SU-DHL-6 (cell line): ENCODE measurements around the gene KCNK18.

Experiments
- H2AFZ ChIP-seq: fragments of 200-600 bp; sonication (generic); 2 replicates; pipeline ENCODE4 v1.6.1; 2014; ENCODE audit warnings: low read depth, mild to moderate bottlenecking, moderate library complexity, mixed read lengths, antibody characterized with exemption, low read length; ENCODE audit not compliant: severe bottlenecking
- H3F3A ChIP-seq: fragments of 200-600 bp; shearing (Covaris generic); 2 replicates; pipeline ENCODE4 v1.6.0; 2016; ENCODE audit warnings: antibody characterized with exemption, mild to moderate bottlenecking; ENCODE audit not compliant: insufficient read depth
- H3K27ac ChIP-seq: fragments of 200-600 bp; sonication (generic); 2 replicates; pipeline ENCODE4 v1.5.1; 2016; ENCODE audit warnings: low read depth, mild to moderate bottlenecking, low read length, moderate library complexity, mixed read lengths
- H3K27me3 ChIP-seq: fragments of 200-600 bp; sonication (generic), shearing (Covaris generic); 2 replicates; pipeline ENCODE4 v1.6.0; 2014; ENCODE audit warnings: mild to moderate bottlenecking, low read length
- H3K36me3 ChIP-seq: fragments of 200-600 bp; sonication (generic); 2 replicates; pipeline ENCODE4 v1.6.1; 2014; ENCODE audit warnings: mild to moderate bottlenecking, low read length, mixed read lengths
- H3K4me2 ChIP-seq: fragments of 300-600, 200-600 bp; shearing (Covaris generic), sonication (generic); 2 replicates; pipeline ENCODE4 v1.6.0; 2014; ENCODE audit warnings: low read length, low read depth, mild to moderate bottlenecking; ENCODE audit not compliant: poor library complexity, severe bottlenecking
- H3K4me3 ChIP-seq: fragments of 200-600 bp; sonication (generic); 2 replicates; pipeline ENCODE4 v1.5.1; 2014; ENCODE audit warnings: antibody characterized with exemption, low read length, mild to moderate bottlenecking, mixed read lengths; ENCODE audit not compliant: insufficient read depth, poor library complexity, severe bottlenecking
- H3K79me2 ChIP-seq: fragments of 200-600 bp; sonication (generic); 2 replicates; pipeline ENCODE4 v1.6.1; 2014; ENCODE audit warnings: mild to moderate bottlenecking, low read length, moderate library complexity; ENCODE audit not compliant: insufficient read depth
- H3K9ac ChIP-seq: fragments of 200-600 bp; sonication (generic); 2 replicates; pipeline ENCODE4 v1.7.0; 2014; ENCODE audit warnings: mild to moderate bottlenecking, low read length
- H3K9me2 ChIP-seq: fragments of 200-600 bp; sonication (generic); replicated peaks from 2 replicates; pipeline ENCODE4 v1.6.1; 2014; ENCODE audit warnings: low read length; ENCODE audit not compliant: insufficient read depth
- H3K9me3 ChIP-seq: fragments of 200-600 bp; sonication (generic); 2 replicates; pipeline ENCODE4 v1.6.1; 2014; ENCODE audit warnings: low read length, mixed read lengths; ENCODE audit not compliant: insufficient read depth
- H4K20me1 ChIP-seq: fragments of 200-600 bp; sonication (generic); 2 replicates; pipeline ENCODE4 v1.6.1; 2014; ENCODE audit warnings: low read depth, mild to moderate bottlenecking, antibody characterized with exemption, low read length, moderate library complexity, mixed read lengths
- CTCF ChIP-seq: fragments of 200-600 bp; sonication (generic); IDR thresholded peaks from one replicate; pipeline ENCODE4 v1.5.1; 2017; ENCODE audit warnings: antibody characterized with exemption, mild to moderate bottlenecking, low read length, moderate library complexity; ENCODE audit not compliant: insufficient read depth, poor library complexity, severe bottlenecking
- EZH2phosphoT487 ChIP-seq: fragments of 200-600 bp; sonication (generic), shearing (Covaris generic); conservative IDR thresholded peaks from 2 replicates; pipeline ENCODE4 v1.6.1; 2018; ENCODE audit warnings: mild to moderate bottlenecking, antibody characterized with exemption, low read length, moderate library complexity, mixed read lengths

Gene KCNK18

GRCh38 chr10:117239721-117240620 is 42.7 kb downstream of the KCNK18 start:
- H3K4me3 ChIP-seq: no peak overlapping the region
- no peaks in the 10 kb centered on the region for H3F3A ChIP-seq
- H3K79me2 ChIP-seq: no peaks in the 10 kb centered on the region
- H4K20me1 ChIP-seq: no peaks in the 10 kb centered on the region
- no peak overlapping the region for H2AFZ ChIP-seq
- H3K27ac ChIP-seq: no peak overlapping the region
- no peaks in the 10 kb centered on the region for H3K36me3 ChIP-seq
- H3K27me3 ChIP-seq: no peaks in the 10 kb centered on the region
- H3K9ac ChIP-seq: no peak overlapping the region
- 0 out of 2 replicates have a peak, but pooled peaks cover 5% of the 10 kb centered on the region for H3K9me3 ChIP-seq
- TF ChIP-seq EZH2phosphoT487: no peak
- TF ChIP-seq CTCF: no peak
- H3K4me2 ChIP-seq: no peak overlapping the region
- no peaks in the 10 kb centered on the region for H3K9me2 ChIP-seq

GRCh38 chr10:117240621-117241529 is 43.6 kb downstream of the KCNK18 start, which contains the start of gene SLC18A2:
SLC18A2 (plus strand) TSS chr10:117241114; CDS start chr10:117241694, 580 bp downstream.
- Histone ChIP-seq H3K9ac (no peak within 1 kb of the TSS), H3K79me2 (no peaks in the 10 kb centered on the region), H4K20me1 (no peaks in the 10 kb centered on the region), H3K9me2 (no peaks in the 10 kb centered on the region), H3K27me3 (no peaks in the 10 kb centered on the region), H3K4me2 (no peak within 1 kb of the TSS), H3K4me3 (no peak within 1 kb of the TSS), H2AFZ (no peak within 1 kb of the TSS), H3F3A (no peaks in the 10 kb centered on the region), H3K27ac (no peak within 1 kb of the TSS), H3K36me3 (no peaks in the 10 kb centered on the region), H3K9me3 (0 out of 2 replicates have a peak, but pooled peaks cover 5% of the 10 kb centered on the region)
- no peak for TF ChIP-seq EZH2phosphoT487
- TF ChIP-seq CTCF: no peak

DNA sequence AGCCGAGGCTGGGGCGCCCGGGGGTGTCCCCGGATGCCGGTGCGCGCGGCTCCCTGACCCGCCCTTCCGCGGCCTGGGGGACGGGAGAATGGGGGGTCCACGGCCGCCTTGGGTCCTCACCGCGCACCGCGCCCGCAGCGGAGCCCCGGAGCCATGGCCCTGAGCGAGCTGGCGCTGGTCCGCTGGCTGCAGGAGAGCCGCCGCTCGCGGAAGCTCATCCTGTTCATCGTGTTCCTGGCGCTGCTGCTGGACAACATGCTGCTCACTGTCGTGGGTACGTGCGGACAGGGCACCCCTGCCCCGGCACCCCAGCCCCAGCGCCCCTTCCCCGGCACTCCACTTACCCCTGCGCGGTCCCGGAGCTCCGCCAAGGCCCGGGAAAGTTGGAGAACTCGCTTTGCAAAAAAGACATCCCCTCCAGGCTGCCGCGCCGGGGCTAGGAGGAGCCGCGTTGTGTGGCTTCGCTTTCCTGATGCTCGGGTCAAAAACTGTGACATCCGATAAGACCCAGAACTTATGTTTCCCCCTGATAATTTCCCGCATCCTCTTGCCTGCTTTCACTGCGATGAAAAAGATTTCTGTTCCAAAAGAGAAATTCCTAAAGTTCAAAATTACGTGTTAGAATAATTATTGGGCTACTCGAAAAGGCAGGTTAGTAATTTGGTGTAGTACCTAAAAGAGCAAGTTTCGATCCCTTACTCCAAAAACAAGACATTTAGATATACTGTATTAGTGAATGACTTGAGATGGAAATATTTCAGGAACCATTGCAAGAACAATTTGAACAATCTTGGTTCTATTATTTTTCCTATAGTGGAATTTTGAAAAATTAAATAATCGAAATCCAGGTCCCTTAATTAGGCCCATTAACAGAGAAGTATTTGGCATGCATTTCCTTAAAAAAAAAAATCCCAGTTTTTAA is 44.5 kb downstream of the KCNK18 start:
- no peaks in the 10 kb centered on the region for H3K27me3 ChIP-seq
- H4K20me1 ChIP-seq: no peaks in the 10 kb centered on the region
- no peaks in the 10 kb centered on the region for H3K36me3 ChIP-seq
- no peak overlapping the region for H3K4me2 ChIP-seq
- no peak overlapping the region for H2AFZ ChIP-seq
- no peaks in the 10 kb centered on the region for H3K9me2 ChIP-seq
- no peak overlapping the region for H3K9ac ChIP-seq
- no peaks in the 10 kb centered on the region for H3K79me2 ChIP-seq
- H3K27ac ChIP-seq: no peak overlapping the region
- no peak overlapping the region for H3K4me3 ChIP-seq
- no peaks in the 10 kb centered on the region for H3F3A ChIP-seq
- 0 out of 2 replicates have a peak, but pooled peaks cover 5% of the 10 kb centered on the region for H3K9me3 ChIP-seq
- TF ChIP-seq EZH2phosphoT487: no peak
